ENCODE results near the gene MAST4.

DNA sequence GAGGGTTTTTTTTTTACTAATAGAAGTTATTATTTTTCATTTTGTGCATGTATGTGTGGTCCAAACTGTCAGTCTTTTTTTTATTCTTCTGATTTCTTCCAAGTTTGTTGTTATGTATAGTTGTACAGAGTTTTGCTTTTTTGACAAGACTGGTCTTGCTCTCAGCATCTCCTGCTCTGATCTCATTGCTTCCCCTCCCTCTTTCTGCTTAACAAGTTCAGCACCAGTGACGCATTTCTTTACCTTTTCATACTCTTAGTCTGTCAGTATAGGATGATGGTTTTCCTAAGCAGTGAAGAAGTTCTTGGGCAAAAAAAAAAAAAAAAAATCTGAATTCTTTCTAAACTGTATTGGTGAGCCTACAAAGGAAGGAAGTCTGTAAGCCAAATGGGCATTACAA, 465.3 kb downstream of the MAST4 start:
- TF ChIP-seq, protein P1, sequence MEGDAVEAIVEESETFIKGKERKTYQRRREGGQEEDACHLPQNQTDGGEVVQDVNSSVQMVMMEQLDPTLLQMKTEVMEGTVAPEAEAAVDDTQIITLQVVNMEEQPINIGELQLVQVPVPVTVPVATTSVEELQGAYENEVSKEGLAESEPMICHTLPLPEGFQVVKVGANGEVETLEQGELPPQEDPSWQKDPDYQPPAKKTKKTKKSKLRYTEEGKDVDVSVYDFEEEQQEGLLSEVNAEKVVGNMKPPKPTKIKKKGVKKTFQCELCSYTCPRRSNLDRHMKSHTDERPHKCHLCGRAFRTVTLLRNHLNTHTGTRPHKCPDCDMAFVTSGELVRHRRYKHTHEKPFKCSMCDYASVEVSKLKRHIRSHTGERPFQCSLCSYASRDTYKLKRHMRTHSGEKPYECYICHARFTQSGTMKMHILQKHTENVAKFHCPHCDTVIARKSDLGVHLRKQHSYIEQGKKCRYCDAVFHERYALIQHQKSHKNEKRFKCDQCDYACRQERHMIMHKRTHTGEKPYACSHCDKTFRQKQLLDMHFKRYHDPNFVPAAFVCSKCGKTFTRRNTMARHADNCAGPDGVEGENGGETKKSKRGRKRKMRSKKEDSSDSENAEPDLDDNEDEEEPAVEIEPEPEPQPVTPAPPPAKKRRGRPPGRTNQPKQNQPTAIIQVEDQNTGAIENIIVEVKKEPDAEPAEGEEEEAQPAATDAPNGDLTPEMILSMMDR (IDR thresholded peaks at IDR 0.05): no peak
- no peak for TF ChIP-seq EZH2 (IDR thresholded peaks at IDR 0.05)

All from neural progenitor cell (in vitro differentiated cells).